Raji (cell line): ENCODE data around the gene SPAG8.

ENCODE experiments used
- POLR2A ChIP-seq: IDR thresholded peaks from 2 replicates; pipeline ENCODE4 v1.6.1; 2011; ENCODE audit warnings: low read depth, low read length, control low read depth; ENCODE audit not compliant: insufficient read depth

Gene SPAG8

GRCh38 chr9:35800530-35800929 is 11.5 kb downstream of the SPAG8 start:
- no peak for TF ChIP-seq POLR2A

GRCh38 chr9:35798658-35799374 is 13.2 kb downstream of the SPAG8 start:
- TF ChIP-seq POLR2A, result no peak

- TF ChIP-seq POLR2A, result no peak
Measured at GRCh38 chr9:35797311-35798109, 14.6 kb downstream of the SPAG8 start.

DNA sequence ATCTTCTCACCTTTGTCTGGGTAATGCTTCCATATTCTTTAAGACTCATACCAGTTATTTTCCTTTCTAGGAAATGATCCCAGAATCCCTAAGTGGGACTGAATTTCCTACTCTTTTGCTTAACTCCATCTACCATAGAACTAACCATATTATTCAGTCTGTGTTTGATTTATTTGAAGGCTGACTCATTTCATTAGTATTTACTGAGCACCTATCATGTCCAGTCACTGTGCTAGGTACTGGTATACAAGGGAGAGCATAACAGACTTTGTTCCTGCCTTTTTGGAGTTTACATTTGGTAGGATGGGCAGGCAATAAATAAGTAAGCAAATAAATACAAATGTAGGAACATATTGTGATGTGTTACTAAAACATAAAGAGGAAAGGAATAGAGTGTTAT is 16.4 kb downstream of the SPAG8 start:
- TF ChIP-seq POLR2A, result no peak

DNA sequence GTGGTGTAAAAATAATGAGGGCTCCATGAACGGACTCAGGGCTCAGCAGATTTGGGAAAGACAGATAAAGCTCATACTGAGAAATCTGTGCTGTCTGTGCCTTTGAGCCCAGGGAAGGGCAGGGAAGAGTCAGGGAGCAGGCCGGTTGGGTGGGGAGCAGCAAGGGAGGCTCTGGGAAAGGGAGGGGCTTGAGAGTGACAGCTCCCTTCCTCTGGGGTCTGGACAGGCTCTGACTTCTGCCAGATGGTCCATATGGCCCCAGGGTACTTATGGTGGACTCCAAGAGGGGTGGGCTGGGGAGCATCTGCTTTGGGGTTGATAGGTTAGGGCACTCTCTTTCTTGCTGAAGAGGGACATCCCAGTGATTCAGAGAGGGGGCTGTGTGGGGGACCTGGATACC is 18.6 kb downstream of the SPAG8 start:
- TF ChIP-seq POLR2A, result no peak

- no peak for TF ChIP-seq POLR2A
Measured at GRCh38 chr9:35792826-35793225, 19.2 kb downstream of the SPAG8 start.

- TF ChIP-seq POLR2A, result no peak
Measured at GRCh38 chr9:35792024-35792813, 19.8 kb downstream of the SPAG8 start.

DNA sequence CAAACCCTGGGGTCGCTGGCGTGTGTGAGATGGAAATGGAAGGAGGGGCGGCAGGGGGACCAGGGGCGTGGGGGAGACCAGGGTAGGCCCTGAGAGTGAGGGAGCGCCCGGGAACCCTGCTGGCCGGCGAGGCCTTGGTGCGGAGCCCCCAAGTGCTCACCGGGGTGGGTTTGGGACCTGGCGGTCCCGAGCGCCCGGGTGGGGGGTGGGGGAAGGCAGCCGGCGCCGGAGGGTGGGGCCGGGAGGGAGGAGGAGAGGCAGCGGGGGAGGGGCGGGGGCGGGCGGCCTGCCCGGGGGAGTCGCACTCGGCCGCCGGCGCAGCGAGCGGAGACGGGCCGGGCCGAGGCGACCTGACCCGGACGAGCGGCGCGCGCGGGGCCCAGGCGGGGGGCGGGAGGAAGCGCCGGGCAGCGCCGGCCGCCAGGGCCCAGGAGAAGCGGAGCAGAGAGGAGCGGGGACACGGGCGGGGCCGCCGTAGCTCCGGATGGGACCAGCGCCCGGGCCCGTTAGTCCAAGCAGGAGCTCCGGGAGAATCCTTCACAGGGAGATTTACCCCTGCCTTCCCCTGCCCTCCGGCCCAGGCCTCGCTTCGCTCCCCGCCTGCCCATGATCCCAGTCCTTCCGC is 20.7 kb downstream of the SPAG8 start, which contains the start of gene NPR2:
Gene NPR2, plus strand, starts transcription at position 295 of the 625 bp plus-strand sequence. CDS start 818 bp downstream, outside the sequence.
- TF ChIP-seq POLR2A, result no peak

- no peak for TF ChIP-seq POLR2A
Measured at GRCh38 chr9:35790385-35791296, 21.4 kb downstream of the SPAG8 start.

- TF ChIP-seq POLR2A, result no peak
Measured at GRCh38 chr9:35790025-35790384, 22.1 kb downstream of the SPAG8 start.

- TF ChIP-seq POLR2A, result no peak
Measured at GRCh38 chr9:35789541-35789940, 22.5 kb downstream of the SPAG8 start.

DNA sequence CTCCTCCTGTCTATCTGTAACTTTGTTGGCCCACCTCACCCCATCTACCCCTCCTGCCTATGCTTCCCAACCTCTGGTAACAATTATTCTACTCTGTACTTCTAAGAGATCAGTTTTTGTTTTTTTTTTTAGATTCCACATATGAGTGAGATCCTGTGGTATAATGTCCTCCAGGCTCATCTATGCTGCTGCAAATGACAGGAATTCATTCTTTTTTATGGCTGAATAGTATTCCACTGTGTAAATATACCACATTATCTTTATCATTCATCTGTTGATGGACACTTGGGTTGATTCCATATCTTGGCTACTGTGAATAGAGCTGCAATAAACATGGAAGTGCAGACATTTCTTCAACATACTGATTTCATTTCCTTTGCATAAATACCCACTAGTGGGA is 28.6 kb downstream of the SPAG8 start:
- TF ChIP-seq POLR2A, result no peak

DNA sequence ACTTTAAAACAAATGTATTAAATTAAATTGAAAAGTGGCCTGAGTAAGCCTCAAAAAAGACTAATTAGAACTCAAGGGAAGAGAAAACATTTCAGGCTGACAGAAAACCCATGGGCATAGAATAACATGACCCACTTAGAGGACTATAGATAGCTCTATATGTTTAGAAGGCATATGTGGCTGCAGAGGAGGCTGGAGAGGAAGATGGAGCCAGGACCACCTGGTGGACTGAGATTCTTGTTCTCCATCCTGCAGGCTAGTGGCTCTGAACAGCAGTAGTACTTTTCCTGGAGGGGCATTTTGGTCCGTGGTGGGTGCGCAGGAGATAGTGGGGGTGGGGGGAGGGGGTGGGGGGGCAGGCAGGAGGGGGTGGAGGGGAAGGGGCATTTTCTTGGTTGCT is 31.0 kb downstream of the SPAG8 start:
- no peak for TF ChIP-seq POLR2A

GRCh38 chr9:35778496-35778895 is 33.6 kb downstream of the SPAG8 start:
- no peak for TF ChIP-seq POLR2A
